IMR-90 (cell line): ENCODE measurements around the gene GMNN. TPM values are rescaled to one million over a fixed set of nuclear protein-coding genes. Genes with fewer than 3 reads are reported as not detected.
A peak's percentile ranks its signal among the peaks of the same experiment; 100 is the strongest.

Source experiments
- ATAC-seq: fragments of 200-7000 bp; cut with Tn5 transposase; 2 replicates; pipeline ENCODE4 v1.9.1; 2020; ENCODE audit warnings: low read depth, mild to moderate bottlenecking, moderate library complexity
- BruUV-seq: library from RNA; stranded (reverse); fragments of 400-500 nt; replicated peaks from 2 replicates; lab custom pipeline; 2021; lab: Mats Ljungman, UMichigan
- CTCF ChIA-PET: fragments of 300-600 bp; formaldehyde crosslinking; extraction: SDS; loops from one replicate; lab custom pipeline; 2021; ENCODE audit warnings: antibody characterized with exemption; lab: Yijun Ruan, JAX
- POLR2A ChIA-PET: fragments of 300-600 bp; sonication (Branson Sonifier 250); formaldehyde crosslinking; loops from one replicate; lab custom pipeline; 2022; ENCODE audit warnings: antibody characterized with exemption; ENCODE audit not compliant: unreplicated experiment; lab: Charles Lee
- DNase-seq: peaks from one replicate; pipeline ENCODE4 v3.0.0; 2013
- H2AFZ ChIP-seq: replicated peaks from 2 replicates; pipeline ENCODE3; 2013; ENCODE audit warnings: low read length, mild to moderate bottlenecking; ENCODE audit not compliant: poor library complexity
- H2AK5ac ChIP-seq: 2 replicates; pipeline ENCODE4 v1.6.1; 2013; ENCODE audit warnings: low read depth, low read length, inconsistent platforms
- H2AK9ac ChIP-seq: replicated peaks from 2 replicates; pipeline ENCODE3; 2013; ENCODE audit warnings: mild to moderate bottlenecking, low read depth, low read length, moderate library complexity; ENCODE audit not compliant: poor library complexity
- H2BK120ac ChIP-seq: 2 replicates; pipeline ENCODE4 v1.6.1; 2013; ENCODE audit warnings: low read depth, low read length, inconsistent platforms
- H2BK15ac ChIP-seq: 3 replicates; pipeline ENCODE4 v1.6.1; 2013; ENCODE audit warnings: low read depth, low read length, inconsistent platforms
- H2BK20ac ChIP-seq: 2 replicates; pipeline ENCODE4 v1.6.1; 2013; ENCODE audit warnings: low read depth, mild to moderate bottlenecking, inconsistent platforms, low read length, moderate library complexity
- H2BK5ac ChIP-seq: 2 replicates; pipeline ENCODE4 v1.6.1; 2013; ENCODE audit warnings: mild to moderate bottlenecking, low read depth, low read length, inconsistent platforms; ENCODE audit not compliant: poor library complexity, severe bottlenecking
- H3K14ac ChIP-seq: replicated peaks from 2 replicates; pipeline ENCODE4 v1.6.1; 2013; ENCODE audit warnings: low read depth, low read length, inconsistent platforms
- H3K18ac ChIP-seq: 2 replicates; pipeline ENCODE4 v1.6.1; 2013; ENCODE audit warnings: low read depth, low read length, control low read depth
- H3K23ac ChIP-seq: 2 replicates; pipeline ENCODE4 v1.6.1; 2013; ENCODE audit warnings: low read depth, low read length, inconsistent platforms
- H3K27ac ChIP-seq: 2 replicates; pipeline ENCODE4 v1.5.1; 2013; ENCODE audit warnings: mild to moderate bottlenecking, control low read depth, low read length; ENCODE audit not compliant: insufficient read depth
- H3K27me3 ChIP-seq: 2 replicates; pipeline ENCODE4 v1.6.1; 2013; ENCODE audit warnings: low read length; ENCODE audit not compliant: control insufficient read depth, insufficient read depth
- H3K36me3 ChIP-seq: 2 replicates; pipeline ENCODE4 v1.6.1; 2013; ENCODE audit warnings: low read length, mixed read lengths; ENCODE audit not compliant: control insufficient read depth, insufficient read depth
- H3K4ac ChIP-seq: 2 replicates; pipeline ENCODE4 v1.6.1; 2013; ENCODE audit warnings: low read depth, low read length, inconsistent platforms
- H3K4me1 ChIP-seq: 2 replicates; pipeline ENCODE4 v1.6.1; 2013; ENCODE audit warnings: low read length, mixed read lengths; ENCODE audit not compliant: control insufficient read depth, insufficient read depth
- H3K4me2 ChIP-seq: 2 replicates; pipeline ENCODE4 v1.6.1; 2013; ENCODE audit warnings: low read depth, mild to moderate bottlenecking, control low read depth, low read length, moderate library complexity
- H3K4me3 ChIP-seq: 2 replicates; pipeline ENCODE4 v1.5.1; 2013; ENCODE audit warnings: low read depth, mild to moderate bottlenecking, control low read depth, low read length, moderate library complexity; ENCODE audit not compliant: insufficient read depth
- H3K56ac ChIP-seq: 2 replicates; pipeline ENCODE4 v1.6.1; 2013; ENCODE audit warnings: low read length, inconsistent platforms; ENCODE audit not compliant: insufficient read depth; ENCODE audit errors: extremely low read depth
- H3K79me1 ChIP-seq, 2 experiments: 2 replicates each; pipeline ENCODE4 v1.6.1; 2013; ENCODE audit warnings: low read length in 2 of 2, inconsistent platforms in 1 of 2, low read depth in 1 of 2
- H3K9ac ChIP-seq: 2 replicates; pipeline ENCODE4 v1.6.1; 2013; ENCODE audit warnings: low read depth, low read length, control low read depth
- H3K9me1 ChIP-seq: 2 replicates; pipeline ENCODE4 v1.6.1; 2013; ENCODE audit warnings: low read length, inconsistent platforms; ENCODE audit not compliant: insufficient read depth
- H3K9me3 ChIP-seq: 2 replicates; pipeline ENCODE4 v1.6.1; 2013; ENCODE audit warnings: low read length; ENCODE audit not compliant: control insufficient read depth, insufficient read depth
- H4K20me1 ChIP-seq: 2 replicates; pipeline ENCODE4 v1.6.1; 2013; ENCODE audit warnings: low read length, inconsistent platforms; ENCODE audit not compliant: insufficient read depth
- H4K5ac ChIP-seq: 2 replicates; pipeline ENCODE4 v1.6.1; 2013; ENCODE audit warnings: mild to moderate bottlenecking, low read depth, low read length, control low read depth
- H4K8ac ChIP-seq, 2 experiments: 2 replicates each; pipeline ENCODE4 v1.6.1; 2013; ENCODE audit warnings: low read depth in 2 of 2, low read length in 2 of 2, control low read depth in 1 of 2, inconsistent platforms in 1 of 2
- H4K91ac ChIP-seq: 2 replicates; pipeline ENCODE4 v1.6.1; 2013; ENCODE audit warnings: low read depth, low read length, inconsistent platforms; ENCODE audit not compliant: insufficient read depth
- BHLHE40 ChIP-seq: fragments of 150-350 bp; IDR thresholded peaks from 2 replicates; pipeline ENCODE4 v1.6.1; 2016; ENCODE audit warnings: mild to moderate bottlenecking, low read depth, low read length
- CEBPB ChIP-seq: IDR thresholded peaks from 2 replicates; pipeline ENCODE4 v1.6.1; 2012; ENCODE audit warnings: low read depth, low read length, improper control_type of control experiment
- CHD1 ChIP-seq: IDR thresholded peaks from 2 replicates; pipeline ENCODE4 v1.6.1; 2012; ENCODE audit warnings: low read depth, low read length, improper control_type of control experiment
- CTCF ChIP-seq: conservative IDR thresholded peaks from 2 replicates; pipeline ENCODE4 v1.5.1; 2012; ENCODE audit warnings: mild to moderate bottlenecking, low read depth, low read length, improper control_type of control experiment
- ELK1 ChIP-seq: fragments of 150-350 bp; IDR thresholded peaks from 2 replicates; pipeline ENCODE4 v1.6.1; 2016; ENCODE audit warnings: low read depth, mild to moderate bottlenecking, low read length, moderate library complexity, borderline replicate concordance
- FOS ChIP-seq: fragments of 150-350 bp; IDR thresholded peaks from 2 replicates; pipeline ENCODE4 v1.6.1; 2016; ENCODE audit warnings: low read depth, low read length
- MAFK ChIP-seq: IDR thresholded peaks from 2 replicates; pipeline ENCODE4 v1.6.1; 2012; ENCODE audit warnings: low read depth, low read length, improper control_type of control experiment
- MAZ ChIP-seq: IDR thresholded peaks from 2 replicates; pipeline ENCODE4 v1.6.1; 2012; ENCODE audit warnings: low read depth, mild to moderate bottlenecking, low read length, improper control_type of control experiment, moderate library complexity, borderline replicate concordance
- MXI1 ChIP-seq: IDR thresholded peaks from 2 replicates; pipeline ENCODE4 v1.6.1; 2012; ENCODE audit warnings: low read depth, mild to moderate bottlenecking, low read length, moderate library complexity, borderline replicate concordance
- NFE2L2 ChIP-seq: fragments of 150-350 bp; IDR thresholded peaks from 2 replicates; pipeline ENCODE4 v1.6.1; 2016; ENCODE audit warnings: low read depth, mild to moderate bottlenecking, low read length
- POLR2A ChIP-seq: IDR thresholded peaks from 2 replicates; pipeline ENCODE4 v1.6.1; 2012; ENCODE audit warnings: mild to moderate bottlenecking, low read depth, low read length
- RAD21 ChIP-seq: IDR thresholded peaks from 2 replicates; pipeline ENCODE4 v1.6.1; 2012; ENCODE audit warnings: low read length, improper control_type of control experiment
- RCOR1 ChIP-seq: IDR thresholded peaks from 2 replicates; pipeline ENCODE4 v1.6.1; 2012; ENCODE audit warnings: mild to moderate bottlenecking, low read length, improper control_type of control experiment; ENCODE audit not compliant: insufficient replicate concordance
- SMC3 ChIP-seq: fragments of 150-350 bp; IDR thresholded peaks from 2 replicates; pipeline ENCODE4 v1.6.1; 2016; ENCODE audit warnings: low read depth, mild to moderate bottlenecking, antibody characterized with exemption, low read length, moderate library complexity
- WGBS, 2 experiments: methylation state at CpG; one replicate each; pipeline versions ENCODE4 v1.1.5 to v1.1.7; 2013; ENCODE audit warnings: missing lambda C conversion rate in 2 of 2; ENCODE audit not compliant: insufficient read length in 1 of 2; ENCODE audit errors: extremely low coverage in 2 of 2; 5-methylcytosine and 5-hydroxymethylcytosine counted together
- dilution Hi-C: fragments of 300-500 bp; cut with HindIII; formaldehyde crosslinking; loops from one replicate; pipeline ENCODE4 v1.14.3; 2018; ENCODE audit warnings: low sequenced_read_pairs; ENCODE audit not compliant: unreplicated experiment
- in situ Hi-C: fragments of 300-500 bp; cut with MboI; formaldehyde crosslinking; loops from 3 replicates; pipeline ENCODE4 v1.14.3; 2019; ENCODE audit warnings: low sequenced_read_pairs, inconsistent platforms, mixed read lengths
- intact Hi-C: fragments of 100-400 bp; cut with micrococcal nuclease; formaldehyde crosslinking; loops from 2 replicates; pipeline ENCODE4 v1.10.0; 2022
- polyA plus RNA-seq, 3 experiments: library from polyadenylated mRNA; depleted of rRNA; stranded (reverse); fragments of >200 nt; gene quantifications; 2 replicates each; pipeline ENCODE4 v1.2.3, GENCODE V29; 2012; ENCODE audit warnings: low replicate concordance in 1 of 3
- total RNA-seq: library from RNA; depleted of rRNA; stranded (reverse); fragments of >200 nt; gene quantifications from 2 replicates; pipeline ENCODE4 v1.2.3, GENCODE V29; 2012

Gene GMNN
- total and polyA plus RNA-seq, 2 of the 4 experiments (the other 2 are of a cell fraction) = 19.7 to 22.2 TPM

GRCh38 chr6:24763578-24763977 is 11.2 kb upstream of the GMNN start:
- Histone ChIP-seq H2BK20ac (no peak overlapping the region), H3K4ac (no peak overlapping the region), H3K56ac (no peak overlapping the region), H4K20me1 (no peaks in the 10 kb centered on the region), H3K4me1 (no peaks in the 10 kb centered on the region; the same call in 1 of the 2 replicates), H3K27ac (no peak overlapping the region), H3K14ac (no peak overlapping the region), H3K9ac (no peak overlapping the region), H3K18ac (no peak overlapping the region), H2BK15ac (no peak overlapping the region), H3K27me3 (no peaks in the 10 kb centered on the region), H3K79me1 (no peaks in the 10 kb centered on the region), H2AFZ (peak overlapping the region; percentile 28), H4K91ac (no peak overlapping the region), H2BK120ac (no peak overlapping the region; the same call in 1 of the 2 replicates), H3K4me2 (no peak overlapping the region), H2BK5ac (no peak overlapping the region), H3K36me3 (no peaks in the 10 kb centered on the region), H2AK9ac (no peak overlapping the region), H4K8ac (no peak overlapping the region), H3K23ac (no peak overlapping the region), H2AK5ac (no peak overlapping the region), H3K9me3 (no peaks in the 10 kb centered on the region), H3K9me1 (no peaks in the 10 kb centered on the region; the same call in 1 of the 2 replicates), H3K4me3 (no peak overlapping the region), H4K5ac (0 out of 2 replicates have a peak overlapping the region, but pooled peaks have one; percentile 28)
- intact Hi-C loops = loop anchor here (10.0 kb wide), 1 partner anchor 479 kb away; no protein-coding TSS in a partner anchor
- no peak for TF ChIP-seq NFE2L2
- TF ChIP-seq CHD1 = no peak
- no peak for TF ChIP-seq BHLHE40
- TF ChIP-seq POLR2A = no peak
- TF ChIP-seq CTCF = no peak
- no peak for TF ChIP-seq MXI1
- TF ChIP-seq MAZ = no peak
- TF ChIP-seq RAD21 = no peak
- TF ChIP-seq CEBPB = no peak
- TF ChIP-seq RCOR1 = no peak
- TF ChIP-seq MAFK = no peak
- TF ChIP-seq ELK1 = no peak
- no peak for TF ChIP-seq FOS
- TF ChIP-seq SMC3 = no peak
- 20% methylated on average over 1 of the region's 3 CpGs; no CpG with 5 or more reads in 1 of the 2 experiments for WGBS, 2 experiments
- dilution Hi-C loops = no loop called here
- ChIA-PET POLR2A (no interaction called here), CTCF (interaction anchor here (1.3 kb wide), 1 partner anchor 180 kb away, joined by 3 read pairs; no protein-coding TSS in a partner anchor)
- no peak for ATAC-seq
- in situ Hi-C loops = loop anchor here (5.0 kb wide), 1 partner anchor 181 kb away; no protein-coding TSS in a partner anchor
- DNase-seq = no peak
- no TSS peak for BruUV-seq
